HepG2 (cell line): ENCODE measurements around the gene PPP1R15A. TPM values are rescaled to one million over a fixed set of nuclear protein-coding genes. Genes with fewer than 3 reads are reported as not detected.
A peak's percentile ranks its signal among the peaks of the same experiment; 100 is the strongest.

Source experiments
- ARNT ChIP-seq: fragments of 450-650 bp; IDR thresholded peaks from 2 replicates; pipeline ENCODE4 v1.6.1; 2017
- DR1 ChIP-seq: sonication (generic); formaldehyde crosslinking; IDR thresholded peaks from 2 replicates; pipeline ENCODE4 v1.8.0; 2021; ENCODE audit warnings: mild to moderate bottlenecking, missing genetic modification reagents, inconsistent platforms
- KLF9 ChIP-seq: IDR thresholded peaks from 2 replicates; pipeline ENCODE4 v1.6.1; 2016; ENCODE audit warnings: low read depth
- MEIS1 ChIP-seq: sonication (generic); formaldehyde crosslinking; IDR thresholded peaks from 2 replicates; pipeline ENCODE4 v1.9.0; 2021; ENCODE audit warnings: mild to moderate bottlenecking, missing genetic modification reagents, moderate library complexity, borderline replicate concordance
- MTA1 ChIP-seq: sonication (generic); formaldehyde crosslinking; IDR thresholded peaks from 2 replicates; pipeline ENCODE4 v1.4.0; 2020; ENCODE audit warnings: missing genetic modification reagents, mild to moderate bottlenecking, borderline replicate concordance
- MXI1 ChIP-seq: IDR thresholded peaks from 3 replicates; pipeline ENCODE4 v1.6.1; 2012; ENCODE audit warnings: low read depth, low read length, inconsistent platforms, borderline replicate concordance
- PBX3 ChIP-seq: sonication (generic); formaldehyde crosslinking; IDR thresholded peaks from 2 replicates; pipeline ENCODE4 v1.8.1; 2023; ENCODE audit warnings: missing genetic modification reagents, inconsistent platforms, borderline replicate concordance
- PRDM10 ChIP-seq: sonication (generic); formaldehyde crosslinking; IDR thresholded peaks from 2 replicates; pipeline ENCODE4 v1.4.0; 2020; ENCODE audit warnings: low read depth, missing genetic modification reagents
- SIX4 ChIP-seq: sonication (generic); formaldehyde crosslinking; IDR thresholded peaks from 2 replicates; pipeline ENCODE4 v1.4.0; 2020; ENCODE audit warnings: missing genetic modification reagents
- SMAD3 ChIP-seq: sonication (generic); formaldehyde crosslinking; IDR thresholded peaks from 2 replicates; pipeline ENCODE4 v1.4.0; 2020; ENCODE audit warnings: missing genetic modification reagents
- SP2 ChIP-seq: sonication (generic); formaldehyde crosslinking; IDR thresholded peaks from 2 replicates; pipeline ENCODE4 v1.5.1; 2020; ENCODE audit warnings: mild to moderate bottlenecking, missing genetic modification reagents
- TAF1 ChIP-seq: sonication (generic); formaldehyde crosslinking; IDR thresholded peaks from 2 replicates; pipeline ENCODE4 v1.4.0; 2020; ENCODE audit warnings: missing genetic modification reagents
- TRIM24 ChIP-seq: sonication (generic); formaldehyde crosslinking; IDR thresholded peaks from 2 replicates; pipeline ENCODE4 v1.8.0; 2022; ENCODE audit warnings: mild to moderate bottlenecking, missing genetic modification reagents
- YEATS4 ChIP-seq: sonication (generic); formaldehyde crosslinking; IDR thresholded peaks from 2 replicates; pipeline ENCODE4 v1.4.0; 2020; ENCODE audit warnings: missing genetic modification reagents, borderline replicate concordance
- ZKSCAN5 ChIP-seq: sonication (generic); formaldehyde crosslinking; IDR thresholded peaks from 2 replicates; pipeline ENCODE4 v1.5.1; 2020; ENCODE audit warnings: mild to moderate bottlenecking, missing genetic modification reagents
- ZNF276 ChIP-seq: sonication (generic); formaldehyde crosslinking; IDR thresholded peaks from 2 replicates; pipeline ENCODE4 v1.4.0; 2020; ENCODE audit warnings: mild to moderate bottlenecking, low read depth, missing genetic modification reagents
- ZNF383 ChIP-seq: sonication (generic); formaldehyde crosslinking; IDR thresholded peaks from 2 replicates; pipeline ENCODE4 v1.4.0; 2020; ENCODE audit warnings: missing genetic modification reagents, mild to moderate bottlenecking, borderline replicate concordance
- ZSCAN29 ChIP-seq: sonication (generic); formaldehyde crosslinking; conservative IDR thresholded peaks from 2 replicates; pipeline ENCODE4 v1.4.0; 2020; ENCODE audit warnings: mild to moderate bottlenecking, missing genetic modification reagents
- polyA plus RNA-seq, 8 experiments: library from polyadenylated mRNA; depleted of rRNA in 3 of 8; stranded (reverse) in 7 of 8; unstranded in 1 of 8; fragments of >200 nt; fragmentation: Illumina TruSeq in 4 of 8; extraction: Trizol in 4 of 8; gene quantifications; 2 replicates each; pipeline versions ENCODE4 v1.2.1 to v1.2.3, GENCODE V29; 2011 to 2016; ENCODE audit warnings: low read depth in 4 of 8, missing spikeins in 1 of 8, mixed read lengths in 1 of 8; ENCODE audit not compliant: insufficient read depth in 1 of 8
- total RNA-seq, 5 experiments: library from RNA; depleted of rRNA; stranded (reverse); fragments of >200 nt; fragmentation: Illumina TruSeq; extraction: Trizol; gene quantifications; 2 replicates each; pipeline ENCODE4 v1.2.3, GENCODE V29; 2016; ENCODE audit warnings: low read depth in 1 of 5
- TF ChIP-seq, protein P1 (sequence below): sonication (generic); formaldehyde crosslinking; IDR thresholded peaks from 2 replicates; pipeline ENCODE4 v1.4.0; 2020; ENCODE audit warnings: low read depth, mild to moderate bottlenecking, missing genetic modification reagents
- TF ChIP-seq, protein P2 (sequence below): sonication (generic); formaldehyde crosslinking; conservative IDR thresholded peaks from 2 replicates; pipeline ENCODE4 v1.4.0; 2020; ENCODE audit warnings: missing genetic modification reagents

PPP1R15A gene
- total and polyA plus RNA-seq, 2 of the 13 experiments (the other 11 are each of a cell fraction or from before 2014, with no cell fraction given) = 15.6 to 18.5 TPM

- TF ChIP-seq KLF9 (CRISPR knock-in tag) = no peak
- TF ChIP-seq MXI1 = no peak
- TF ChIP-seq, protein P1, sequence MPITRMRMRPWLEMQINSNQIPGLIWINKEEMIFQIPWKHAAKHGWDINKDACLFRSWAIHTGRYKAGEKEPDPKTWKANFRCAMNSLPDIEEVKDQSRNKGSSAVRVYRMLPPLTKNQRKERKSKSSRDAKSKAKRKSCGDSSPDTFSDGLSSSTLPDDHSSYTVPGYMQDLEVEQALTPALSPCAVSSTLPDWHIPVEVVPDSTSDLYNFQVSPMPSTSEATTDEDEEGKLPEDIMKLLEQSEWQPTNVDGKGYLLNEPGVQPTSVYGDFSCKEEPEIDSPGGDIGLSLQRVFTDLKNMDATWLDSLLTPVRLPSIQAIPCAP (CRISPR knock-in tag) = no peak
- peak; percentile 44; the same call in 1 of the 2 replicates for TF ChIP-seq TAF1 (CRISPR knock-in tag)
- no peak for TF ChIP-seq ZKSCAN5
- TF ChIP-seq SP2 (CRISPR knock-in tag) = 0 out of 2 replicates have a peak, but pooled peaks have one; percentile 6
- TF ChIP-seq MTA1 (CRISPR knock-in tag) = peak; percentile 60; the same call in 1 of the 2 replicates
- no peak for TF ChIP-seq ZNF276 (CRISPR knock-in tag)
- no peak for TF ChIP-seq YEATS4 (CRISPR knock-in tag)
- TF ChIP-seq DR1 (CRISPR knock-in tag) = no peak
- no peak for TF ChIP-seq ZNF383
- no peak for TF ChIP-seq SIX4 (CRISPR knock-in tag)
- 0 out of 2 replicates have a peak, but pooled peaks have one; percentile 27 for TF ChIP-seq ZSCAN29 (CRISPR knock-in tag)
- no peak for TF ChIP-seq PBX3 (CRISPR knock-in tag)
- TF ChIP-seq PRDM10 (CRISPR knock-in tag) = no peak
- TF ChIP-seq ARNT = no peak
- TF ChIP-seq TRIM24 (CRISPR knock-in tag) = no peak
- TF ChIP-seq, protein P2, sequence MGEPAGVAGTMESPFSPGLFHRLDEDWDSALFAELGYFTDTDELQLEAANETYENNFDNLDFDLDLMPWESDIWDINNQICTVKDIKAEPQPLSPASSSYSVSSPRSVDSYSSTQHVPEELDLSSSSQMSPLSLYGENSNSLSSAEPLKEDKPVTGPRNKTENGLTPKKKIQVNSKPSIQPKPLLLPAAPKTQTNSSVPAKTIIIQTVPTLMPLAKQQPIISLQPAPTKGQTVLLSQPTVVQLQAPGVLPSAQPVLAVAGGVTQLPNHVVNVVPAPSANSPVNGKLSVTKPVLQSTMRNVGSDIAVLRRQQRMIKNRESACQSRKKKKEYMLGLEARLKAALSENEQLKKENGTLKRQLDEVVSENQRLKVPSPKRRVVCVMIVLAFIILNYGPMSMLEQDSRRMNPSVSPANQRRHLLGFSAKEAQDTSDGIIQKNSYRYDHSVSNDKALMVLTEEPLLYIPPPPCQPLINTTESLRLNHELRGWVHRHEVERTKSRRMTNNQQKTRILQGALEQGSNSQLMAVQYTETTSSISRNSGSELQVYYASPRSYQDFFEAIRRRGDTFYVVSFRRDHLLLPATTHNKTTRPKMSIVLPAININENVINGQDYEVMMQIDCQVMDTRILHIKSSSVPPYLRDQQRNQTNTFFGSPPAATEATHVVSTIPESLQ (CRISPR knock-in tag) = no peak
- TF ChIP-seq SMAD3 (CRISPR knock-in tag) = 0 out of 2 replicates have a peak, but pooled peaks have one; percentile 25
- no peak for TF ChIP-seq MEIS1 (CRISPR knock-in tag)
Measured at GRCh38 chr19:48868114-48868886, 3.9 kb upstream of the PPP1R15A start, which contains the start of gene PLEKHA4 (continued).
